A549 treated with ZK216348 at 1 μM for 4 hours (cell line): ENCODE results near the gene ASMTL. TPM values are rescaled to one million over a fixed set of nuclear protein-coding genes. Genes with fewer than 3 reads are reported as not detected.

Experiments used
- total RNA-seq: library from RNA; stranded (reverse); fragments of 200-300 nt; extraction: Qiagen RNA extraction; gene quantifications from 5 replicates; pipeline ENCODE4 v1.2.3, GENCODE V29; 2022; ENCODE audit warnings: low read depth

Gene ASMTL
- 15.4 to 20.3 TPM (median 19.0 TPM) in 5 replicates for total RNA-seq

DNA sequence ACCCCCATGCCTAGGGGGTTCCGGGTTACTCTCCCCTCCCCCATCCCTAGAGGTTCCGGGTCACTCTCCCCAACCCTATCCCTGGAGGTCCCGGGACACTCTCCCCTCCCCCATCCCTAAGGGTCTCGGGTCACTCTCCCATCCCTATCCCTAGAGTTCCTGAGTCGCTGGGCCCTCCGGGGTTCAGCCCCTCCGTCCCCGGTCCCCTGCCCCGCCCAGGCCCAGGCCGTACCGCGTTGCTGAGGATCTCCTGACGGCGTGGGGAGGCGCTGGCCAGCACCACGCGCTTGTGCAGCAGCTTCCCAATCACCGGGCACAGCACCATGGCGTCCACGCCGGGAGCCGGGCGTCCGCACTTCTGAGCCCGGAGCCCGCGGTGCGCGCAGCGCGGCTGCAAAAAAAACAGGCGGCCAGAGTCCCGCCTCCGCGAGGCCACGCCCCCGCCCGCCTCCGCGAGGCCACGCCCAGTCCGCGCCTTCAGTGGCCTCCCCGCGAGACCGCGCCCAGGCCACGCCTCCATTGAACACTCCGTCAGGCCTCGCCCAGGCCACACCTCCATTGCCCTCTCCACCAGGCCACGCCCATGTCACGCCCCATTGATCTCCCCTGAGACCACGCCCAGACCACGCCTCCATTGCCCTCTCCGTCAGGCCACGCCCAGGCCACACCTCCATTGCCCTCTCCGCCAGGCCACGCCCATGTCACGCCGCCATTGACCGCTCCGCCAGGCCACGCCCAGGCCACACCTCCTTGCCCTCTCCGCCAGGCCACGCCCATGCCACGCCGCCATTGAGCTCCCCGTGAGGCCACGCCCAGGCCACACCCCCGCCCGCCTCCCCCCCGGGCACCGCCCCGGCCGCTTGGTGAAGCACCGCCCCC is at the start of gene ASMTL:
TSS of gene ASMTL (minus strand) at position 394 of the 879 bp plus-strand sequence. CDS start at position 325, 69 bp downstream.

GRCh38 chrX:1391707-1392375 is 60.9 kb downstream of the ASMTL start, which contains the start of gene SLC25A6:
Gene SLC25A6 (minus strand): TSS chrX:1392113. CDS start chrX:1392009, 104 bp downstream.

Other genes with a start within 250 kb of the ASMTL start
- gene CRLF2, start 240.3 kb downstream of the ASMTL start, total RNA-seq, result 0.73 to 1.2 TPM (median 1.0 TPM) in 5 replicates
- gene CSF2RA, start 184.1 kb downstream of the ASMTL start, total RNA-seq, result 3.2 to 5.4 TPM (median 3.7 TPM) in 5 replicates
- 0.18 to 0.95 TPM (median 0.26 TPM) in 5 replicates for gene IL3RA, start 116.1 kb downstream of the ASMTL start, total RNA-seq
- 390 to 502 TPM (median 463 TPM) in 5 replicates for gene SLC25A6, start 60.8 kb downstream of the ASMTL start, total RNA-seq
- 0.04 TPM in 1 of 5 replicates, not detected in the others for gene P2RY8, start 84.3 kb upstream of the ASMTL start, total RNA-seq
- gene AKAP17A, start 138.7 kb upstream of the ASMTL start, total RNA-seq, result 24.1 to 41.2 TPM (median 39.3 TPM) in 5 replicates
- 0.27 to 0.33 TPM (median 0.28 TPM) in 3 of 5 replicates, not detected in the others for gene ASMT, start 162.2 kb upstream of the ASMTL start, total RNA-seq